ENCODE measurements around the gene CCDC86.
A peak's percentile ranks its signal among the peaks of the same experiment; 100 is the strongest.

The CCDC86 gene

GRCh38 chr11:60831143-60831500 is 10.8 kb upstream of the CCDC86 start:
- peak; percentile 88 for DNase-seq (ENCODE audit: low read depth)
- no peak overlapping the region for H3K4me3 ChIP-seq (ENCODE audit: low read depth, low read length)
- peak; percentile 94 for TF ChIP-seq CTCF (IDR thresholded peaks at IDR 0.05; ENCODE audit: insufficient read depth, low read depth, low read length, missing control alignments)

GRCh38 chr11:60831501-60832079 is 10.3 kb upstream of the CCDC86 start:
- H3K4me3 ChIP-seq (ENCODE audit: low read depth, low read length): no peak overlapping the region
- no peak for TF ChIP-seq CTCF (IDR thresholded peaks at IDR 0.05; ENCODE audit: insufficient read depth, low read depth, low read length, missing control alignments)
- DNase-seq (ENCODE audit: low read depth): peak; percentile 37

- no peak for TF ChIP-seq CTCF (IDR thresholded peaks at IDR 0.05; ENCODE audit: insufficient read depth, low read depth, low read length, missing control alignments)
- no peak for DNase-seq (ENCODE audit: low read depth)
- H3K4me3 ChIP-seq (ENCODE audit: low read depth, low read length): no peak overlapping the region
Measured at GRCh38 chr11:60834742-60835533, 7.0 kb upstream of the CCDC86 start.

- no peak overlapping the region for H3K4me3 ChIP-seq (ENCODE audit: low read depth, low read length)
- DNase-seq (ENCODE audit: low read depth): no peak
- no peak for TF ChIP-seq CTCF (IDR thresholded peaks at IDR 0.05; ENCODE audit: insufficient read depth, low read depth, low read length, missing control alignments)
Measured at GRCh38 chr11:60835534-60835846, 6.4 kb upstream of the CCDC86 start.

- no peak for DNase-seq (ENCODE audit: low read depth)
- TF ChIP-seq CTCF (IDR thresholded peaks at IDR 0.05; ENCODE audit: insufficient read depth, low read depth, low read length, missing control alignments): no peak
- no peak overlapping the region for H3K4me3 ChIP-seq (ENCODE audit: low read depth, low read length)
Measured at GRCh38 chr11:60836866-60837515, 4.9 kb upstream of the CCDC86 start.

GRCh38 chr11:60838132-60838531 is 3.8 kb upstream of the CCDC86 start:
- TF ChIP-seq CTCF (IDR thresholded peaks at IDR 0.05; ENCODE audit: insufficient read depth, low read depth, low read length, missing control alignments): peak; percentile 23
- peak; percentile 24 for DNase-seq (ENCODE audit: low read depth)
- H3K4me3 ChIP-seq (ENCODE audit: low read depth, low read length): no peak overlapping the region

Data from GM12865 (cell line).